SJCRH30 (cell line): Measurements from ENCODE around the gene DNTTIP2. TPM values are rescaled to one million over a fixed set of nuclear protein-coding genes. Genes with fewer than 3 reads are reported as not detected.
"Not testable (repeated sequence)": the region's sequence is repeated elsewhere in the genome, so short reads cannot be mapped to it uniquely, and the experiment has no call there.

Source experiments
- DNase-seq, 2 experiments: peaks; one replicate each; pipeline ENCODE4 v3.0.0-alpha.2; 2015 to 2020
- H3K27ac ChIP-seq: fragments of 250-450 bp; sonication (Bioruptor Pico); 2 replicates; pipeline ENCODE4 v1.5.1; 2020; ENCODE audit warnings: mild to moderate bottlenecking, moderate library complexity
- H3K27me3 ChIP-seq: fragments of 250-450 bp; sonication (Bioruptor Pico); 2 replicates; pipeline ENCODE4 v1.5.1; 2020; ENCODE audit warnings: mild to moderate bottlenecking, moderate library complexity
- H3K36me3 ChIP-seq: fragments of 250-450 bp; sonication (Bioruptor Pico); 2 replicates; pipeline ENCODE4 v1.5.1; 2020; ENCODE audit warnings: mild to moderate bottlenecking, moderate library complexity
- H3K4me1 ChIP-seq: fragments of 250-450 bp; sonication (Bioruptor Pico); 2 replicates; pipeline ENCODE4 v1.5.1; 2020; ENCODE audit warnings: mild to moderate bottlenecking, moderate library complexity
- H3K4me3 ChIP-seq: fragments of 250-450 bp; sonication (Bioruptor Pico); 2 replicates; pipeline ENCODE4 v1.5.1; 2020; ENCODE audit warnings: mild to moderate bottlenecking, moderate library complexity
- H3K9me3 ChIP-seq: fragments of 250-450 bp; sonication (Bioruptor Pico); replicated peaks from 2 replicates; pipeline ENCODE4 v1.5.1; 2020; ENCODE audit warnings: mild to moderate bottlenecking, moderate library complexity
- total RNA-seq: library from RNA; depleted of rRNA; stranded (reverse); fragments of >200 nt; shearing (Covaris generic); gene quantifications from 2 replicates; pipeline ENCODE4 v1.2.3, GENCODE V29; 2014

DNTTIP2 gene
- total RNA-seq, 1 experiment from 2014 or later = 79.8 TPM

DNA sequence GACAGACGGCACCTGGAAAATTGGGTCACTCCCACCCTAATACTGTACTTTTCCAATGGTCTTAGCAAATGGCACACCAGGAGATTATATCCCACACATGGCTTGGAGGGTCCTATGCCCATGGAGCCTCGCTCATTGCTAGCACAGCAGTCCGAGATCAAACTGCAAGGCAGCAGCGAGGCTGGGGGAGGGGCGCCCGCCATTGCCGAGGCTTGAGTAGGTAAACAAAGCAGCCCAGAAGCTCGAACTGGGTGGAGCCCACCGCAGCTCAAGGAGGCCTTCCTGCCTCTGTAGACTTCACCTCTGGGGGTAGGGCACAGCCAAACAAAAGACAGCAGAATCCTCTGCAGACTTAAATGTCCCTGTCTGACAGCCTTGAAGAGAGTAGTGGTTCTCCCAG, 23.0 kb downstream of the DNTTIP2 start:
- H3K4me1 ChIP-seq, H3K9me3 ChIP-seq, H3K4me3 ChIP-seq, H3K36me3 ChIP-seq, DNase-seq, H3K27me3 ChIP-seq, H3K27ac ChIP-seq: not testable (repeated sequence)

DNA sequence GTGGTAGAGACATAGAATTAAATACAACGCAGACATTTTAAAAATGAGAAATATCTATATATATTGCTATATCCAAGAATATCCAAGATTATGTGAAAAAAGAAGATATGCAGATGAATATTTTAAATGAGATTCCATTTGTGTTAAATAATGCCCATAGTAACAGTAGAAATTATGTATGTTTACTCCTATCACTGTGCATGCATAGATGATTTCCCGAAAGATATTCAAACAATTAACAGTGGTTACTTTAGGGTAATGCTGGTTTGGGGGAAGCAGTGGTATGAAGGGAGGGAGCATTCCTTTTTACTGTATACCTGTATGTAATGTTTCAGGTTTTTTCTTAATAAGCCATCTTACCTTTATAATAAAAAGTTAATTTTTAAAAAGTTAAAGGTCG, 25.1 kb downstream of the DNTTIP2 start:
- no peak overlapping the region for H3K4me3 ChIP-seq

DNA sequence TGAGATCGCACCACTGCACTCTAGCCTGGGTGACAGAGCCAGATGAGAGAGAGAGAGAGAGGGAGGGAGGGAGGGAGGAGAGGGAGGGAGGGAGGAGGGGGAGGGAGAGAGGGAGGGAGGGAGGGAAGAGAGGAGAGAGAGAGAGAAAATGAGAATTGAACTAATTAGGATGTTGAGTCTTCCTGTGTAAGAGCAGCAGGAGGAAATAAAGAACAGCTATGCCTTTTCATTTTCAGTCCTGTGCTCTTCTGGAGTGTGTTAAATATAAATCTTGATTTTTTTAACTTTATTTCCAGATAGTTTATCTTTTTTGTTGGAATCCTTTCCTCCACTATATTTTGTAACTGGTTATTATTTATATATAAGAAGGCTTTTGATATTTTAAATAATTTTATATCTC, 27.1 kb downstream of the DNTTIP2 start:
- no peaks in the 10 kb centered on the region for H3K36me3 ChIP-seq
- peaks cover 5% of the 10 kb centered on the region; the same call in 1 of the 2 replicates for H3K9me3 ChIP-seq
- H3K4me1 ChIP-seq = peaks cover 4% of the 10 kb centered on the region; the same call in 1 of the 2 replicates
- no peak overlapping the region for H3K27ac ChIP-seq
- DNase-seq = no peak
- H3K27me3 ChIP-seq = no peaks in the 10 kb centered on the region
- H3K4me3 ChIP-seq = no peak overlapping the region

More for the DNA sequence above, 25.1 kb downstream of the DNTTIP2 start:
- no peaks in the 10 kb centered on the region for H3K36me3 ChIP-seq
- H3K27me3 ChIP-seq = no peaks in the 10 kb centered on the region
- no peak for DNase-seq
- no peak overlapping the region for H3K27ac ChIP-seq
- no peaks in the 10 kb centered on the region for H3K4me1 ChIP-seq
- H3K9me3 ChIP-seq = peaks cover 5% of the 10 kb centered on the region; the same call in 1 of the 2 replicates

DNA sequence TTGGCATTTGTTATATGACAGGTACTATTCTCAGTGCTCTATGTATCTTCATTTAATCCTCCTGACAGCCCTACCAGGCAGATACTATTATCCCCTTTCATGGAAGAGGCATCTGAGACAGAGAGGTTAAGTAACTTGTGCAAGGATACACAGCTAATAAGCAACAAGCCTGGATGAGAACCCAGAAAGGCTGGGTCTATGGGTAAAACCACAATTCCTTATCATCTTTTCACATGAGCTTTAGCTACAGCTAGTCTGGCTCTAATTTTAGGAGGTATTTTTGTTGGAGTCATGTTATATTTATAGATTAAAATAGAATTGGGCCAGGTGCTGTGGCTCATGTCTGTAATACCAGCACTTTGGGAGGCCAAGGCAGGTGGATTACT, 27.7 kb downstream of the DNTTIP2 start:
- H3K27ac ChIP-seq = no peak overlapping the region
- peaks cover 5% of the 10 kb centered on the region; the same call in 1 of the 2 replicates for H3K9me3 ChIP-seq
- DNase-seq = no peak
- H3K27me3 ChIP-seq = no peaks in the 10 kb centered on the region
- peaks cover 4% of the 10 kb centered on the region; the same call in 1 of the 2 replicates for H3K4me1 ChIP-seq
- no peaks in the 10 kb centered on the region for H3K36me3 ChIP-seq
- H3K4me3 ChIP-seq = no peak overlapping the region

DNA sequence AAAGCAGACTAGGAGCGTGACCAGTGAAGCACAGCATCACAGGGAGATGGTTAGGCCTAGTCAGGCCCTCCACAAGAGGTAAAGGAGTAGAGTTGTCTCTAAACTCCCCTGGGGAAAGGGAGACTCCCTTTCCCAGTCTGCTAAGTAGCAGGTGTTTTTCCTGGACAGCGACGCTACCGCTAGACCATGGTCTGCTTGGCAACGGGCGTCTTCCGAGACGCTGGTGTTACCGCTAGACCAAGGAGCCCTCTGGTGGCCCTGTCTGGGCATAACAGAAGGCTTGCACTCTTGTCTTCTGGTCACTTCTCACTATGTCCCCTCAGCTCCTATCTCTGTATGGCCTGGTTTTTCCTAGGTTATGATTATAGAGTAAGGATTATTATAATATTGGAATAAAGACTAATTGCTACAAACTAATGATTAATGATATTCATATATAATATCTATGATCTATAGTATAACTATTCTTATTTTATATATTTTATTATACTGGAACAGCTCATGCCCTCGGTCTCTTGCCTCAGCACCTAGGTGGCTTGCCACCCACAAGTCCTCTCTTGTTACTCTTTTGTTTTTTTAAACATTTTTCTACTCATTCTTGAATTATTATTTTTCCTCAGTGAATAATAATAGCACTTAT, 28.2 kb downstream of the DNTTIP2 start:
- not testable (repeated sequence) for H3K36me3 ChIP-seq, H3K27ac ChIP-seq, H3K27me3 ChIP-seq, H3K4me1 ChIP-seq, H3K9me3 ChIP-seq, H3K4me3 ChIP-seq
- peak; percentile 75 to 83 for DNase-seq

DNA sequence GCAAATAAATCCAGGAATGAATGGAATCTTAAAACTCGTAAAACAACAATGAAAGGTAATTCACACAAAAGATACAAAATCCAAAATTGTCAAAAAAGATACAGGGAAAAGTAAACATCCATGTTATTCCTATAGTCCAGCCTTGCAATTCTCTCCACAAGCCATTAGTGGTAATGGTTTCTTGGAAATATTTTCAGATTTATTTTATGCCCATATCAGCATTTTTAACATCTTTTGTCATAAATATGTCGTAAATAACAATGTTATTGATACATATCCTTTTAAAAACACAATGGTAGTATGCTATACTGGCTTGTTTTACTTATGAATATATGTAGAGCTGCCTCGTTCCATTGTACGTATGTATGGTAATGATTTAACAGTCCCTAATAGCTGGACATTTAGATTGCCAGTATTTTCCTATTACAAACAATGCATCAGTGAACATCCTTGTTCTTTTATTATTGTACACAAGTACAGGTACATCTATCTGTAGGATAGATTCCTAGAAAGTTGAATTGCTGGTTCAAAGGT, 30.6 kb downstream of the DNTTIP2 start:
- Histone ChIP-seq H3K4me1 (peaks cover 8% of the 10 kb centered on the region), H3K27me3 (no peaks in the 10 kb centered on the region), H3K27ac (peak overlapping the region; percentile 92; the same call in 1 of the 2 replicates), H3K36me3 (no peaks in the 10 kb centered on the region), H3K9me3 (peaks cover 5% of the 10 kb centered on the region; the same call in 1 of the 2 replicates), H3K4me3 (peak overlapping the region; percentile 97)
- no peak for DNase-seq

DNA sequence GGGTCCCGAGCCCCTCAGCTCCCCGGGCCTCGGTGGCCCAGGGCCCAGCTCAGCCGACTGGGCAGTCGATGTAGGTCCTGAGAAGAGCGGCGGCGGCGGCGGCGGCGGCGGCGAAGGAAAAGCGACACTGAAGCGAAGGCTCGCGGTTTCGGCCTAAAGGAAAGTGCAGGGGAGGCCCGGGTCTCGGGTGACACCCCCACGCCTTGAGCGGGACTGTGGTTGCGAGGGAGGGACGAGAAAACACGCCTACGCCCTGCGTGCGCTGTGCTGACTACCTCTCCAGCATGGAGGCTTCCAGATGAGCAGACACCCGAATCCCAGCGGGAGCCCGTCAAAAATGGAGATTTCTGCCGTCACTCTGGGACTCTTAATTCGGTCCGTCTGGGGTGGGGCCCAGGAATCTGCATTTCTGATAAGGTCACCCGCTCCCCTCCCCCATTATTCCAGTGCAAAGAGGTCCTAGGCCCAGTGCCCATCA, 31.2 kb downstream of the DNTTIP2 start:
- Histone ChIP-seq H3K27ac (peak overlapping the region; percentile 92), H3K4me1 (peaks cover 8% of the 10 kb centered on the region), H3K27me3 (no peaks in the 10 kb centered on the region), H3K36me3 (no peaks in the 10 kb centered on the region), H3K4me3 (peak overlapping the region; percentile 97), H3K9me3 (peaks cover 5% of the 10 kb centered on the region; the same call in 1 of the 2 replicates)
- peak; percentile 82 to 87 for DNase-seq

DNA sequence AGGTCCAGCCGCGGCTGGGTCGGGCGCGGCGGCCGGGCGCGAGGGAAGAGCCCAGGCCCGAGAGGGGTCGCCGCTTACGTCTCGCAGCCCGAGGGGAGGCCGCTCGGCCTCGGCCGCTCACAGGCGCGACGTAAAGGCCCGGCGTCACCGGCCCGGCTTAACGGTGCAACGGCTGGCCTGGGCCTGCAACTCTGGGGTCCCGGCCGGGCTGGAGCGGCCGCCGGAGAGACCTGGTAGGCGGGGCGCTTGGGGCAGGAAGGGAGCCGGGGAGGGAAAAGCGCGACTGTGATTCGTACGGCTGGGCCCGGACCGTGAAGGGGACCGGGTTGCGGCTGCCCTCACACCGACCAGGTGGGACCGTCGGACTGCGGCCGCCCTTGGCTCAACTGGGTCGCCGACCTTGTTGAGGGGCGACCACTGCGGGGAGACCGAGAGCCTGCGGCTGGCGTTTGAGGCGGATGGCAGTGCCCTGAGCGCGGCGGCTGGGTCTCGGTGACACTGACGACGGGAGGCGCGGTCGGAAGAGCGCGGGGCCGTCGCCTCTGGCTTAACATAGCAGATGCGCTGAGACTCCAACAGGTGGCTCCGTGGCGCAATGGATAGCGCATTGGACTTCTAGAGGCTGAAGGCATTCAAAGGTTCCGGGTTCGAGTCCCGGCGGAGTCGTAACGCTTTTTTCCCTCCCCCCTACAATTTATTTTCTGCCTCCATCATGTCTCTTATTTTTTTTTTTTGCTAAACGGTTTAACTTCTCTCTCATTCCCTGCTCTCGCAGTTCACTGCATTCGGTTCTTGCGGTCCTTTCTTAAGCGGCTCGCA, 31.8 kb downstream of the DNTTIP2 start:
- Histone ChIP-seq H3K4me1 (peaks cover 8% of the 10 kb centered on the region), H3K36me3 (no peaks in the 10 kb centered on the region), H3K27ac (peak overlapping the region; percentile 92), H3K9me3 (peaks cover 5% of the 10 kb centered on the region; the same call in 1 of the 2 replicates), H3K27me3 (no peaks in the 10 kb centered on the region), H3K4me3 (peak overlapping the region; percentile 97)
- peak; percentile 86 to 96 for DNase-seq

DNA sequence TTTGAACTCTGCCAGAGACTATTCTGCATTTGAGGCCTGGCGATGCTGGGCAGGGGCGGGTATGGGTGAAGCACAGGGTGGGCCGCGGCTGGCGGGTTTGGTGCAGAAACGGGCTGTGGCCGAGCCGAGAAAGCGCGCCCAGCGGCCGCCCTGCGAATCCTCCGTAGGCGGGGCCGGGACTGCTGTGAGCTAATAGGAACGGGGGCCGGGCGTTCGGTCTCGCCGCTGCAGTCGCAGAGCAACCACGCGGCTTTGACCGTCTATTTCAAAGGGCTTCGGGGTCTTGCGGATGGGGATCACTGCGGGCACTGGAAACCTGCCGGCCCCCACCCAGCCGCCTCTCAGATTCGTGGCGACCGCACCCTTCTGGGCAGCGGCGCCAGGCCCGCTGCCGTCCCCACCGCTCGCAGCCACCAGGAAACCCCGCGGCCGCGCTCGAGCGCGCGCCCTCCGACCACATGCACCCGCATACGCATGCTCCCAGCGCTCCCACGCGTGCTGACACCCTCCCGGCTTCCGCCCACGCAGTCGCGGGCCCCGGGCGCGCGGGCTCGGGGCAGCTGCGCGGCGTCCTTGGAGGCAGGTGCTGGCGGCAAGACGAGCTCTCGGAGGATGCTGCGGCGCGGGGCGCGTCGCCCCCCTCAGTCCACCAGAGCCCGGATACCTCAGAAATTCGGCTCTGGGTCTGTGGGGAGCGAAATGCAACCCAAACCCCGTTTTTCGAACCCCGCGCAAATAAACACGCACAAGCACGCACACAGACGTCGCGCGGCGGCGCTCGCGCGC, 32.6 kb downstream of the DNTTIP2 start:
- H3K4me1 ChIP-seq = peaks cover 8% of the 10 kb centered on the region
- H3K9me3 ChIP-seq = peaks cover 5% of the 10 kb centered on the region; the same call in 1 of the 2 replicates
- H3K27ac ChIP-seq = peak overlapping the region; percentile 92
- DNase-seq = peak; percentile 94
- peak overlapping the region; percentile 97 for H3K4me3 ChIP-seq
- H3K27me3 ChIP-seq = no peaks in the 10 kb centered on the region
- no peaks in the 10 kb centered on the region for H3K36me3 ChIP-seq

DNA sequence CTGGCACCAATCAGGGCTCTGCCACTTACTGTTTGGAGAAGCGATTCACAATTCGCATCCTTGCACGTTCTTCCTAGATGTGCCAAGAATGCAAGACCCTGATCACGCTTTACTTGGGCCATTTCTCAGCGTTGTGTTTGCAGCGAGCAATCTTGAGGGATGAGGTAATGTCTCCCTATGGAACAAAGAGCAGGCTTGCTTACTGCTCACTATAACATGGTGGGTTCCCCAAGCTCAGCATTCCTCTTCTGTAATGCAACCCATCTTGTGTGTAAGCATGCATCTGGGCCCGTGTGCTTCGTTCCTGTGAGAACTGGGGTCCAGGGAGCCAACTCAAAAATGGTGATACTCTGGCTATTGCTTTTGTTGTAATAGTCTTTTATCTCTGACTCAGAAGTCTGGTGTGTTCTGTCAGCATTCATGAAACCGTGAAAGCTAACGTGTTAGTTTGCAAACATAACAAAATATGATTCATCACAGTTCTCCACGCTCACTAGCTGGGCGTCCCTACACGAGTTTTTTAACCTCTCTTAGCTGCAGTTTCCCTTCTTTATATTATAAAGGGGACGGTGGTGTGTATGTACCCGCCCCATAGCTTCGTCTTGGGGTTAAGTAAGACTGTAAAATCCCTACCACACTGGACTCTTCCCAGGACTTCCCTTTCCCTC, 33.3 kb downstream of the DNTTIP2 start:
- Histone ChIP-seq H3K27me3 (no peaks in the 10 kb centered on the region), H3K4me1 (peaks cover 8% of the 10 kb centered on the region), H3K36me3 (no peaks in the 10 kb centered on the region), H3K9me3 (peaks cover 5% of the 10 kb centered on the region; the same call in 1 of the 2 replicates), H3K4me3 (peak overlapping the region; percentile 97), H3K27ac (peak overlapping the region; percentile 92)
- DNase-seq = peak; percentile 72 to 81

DNA sequence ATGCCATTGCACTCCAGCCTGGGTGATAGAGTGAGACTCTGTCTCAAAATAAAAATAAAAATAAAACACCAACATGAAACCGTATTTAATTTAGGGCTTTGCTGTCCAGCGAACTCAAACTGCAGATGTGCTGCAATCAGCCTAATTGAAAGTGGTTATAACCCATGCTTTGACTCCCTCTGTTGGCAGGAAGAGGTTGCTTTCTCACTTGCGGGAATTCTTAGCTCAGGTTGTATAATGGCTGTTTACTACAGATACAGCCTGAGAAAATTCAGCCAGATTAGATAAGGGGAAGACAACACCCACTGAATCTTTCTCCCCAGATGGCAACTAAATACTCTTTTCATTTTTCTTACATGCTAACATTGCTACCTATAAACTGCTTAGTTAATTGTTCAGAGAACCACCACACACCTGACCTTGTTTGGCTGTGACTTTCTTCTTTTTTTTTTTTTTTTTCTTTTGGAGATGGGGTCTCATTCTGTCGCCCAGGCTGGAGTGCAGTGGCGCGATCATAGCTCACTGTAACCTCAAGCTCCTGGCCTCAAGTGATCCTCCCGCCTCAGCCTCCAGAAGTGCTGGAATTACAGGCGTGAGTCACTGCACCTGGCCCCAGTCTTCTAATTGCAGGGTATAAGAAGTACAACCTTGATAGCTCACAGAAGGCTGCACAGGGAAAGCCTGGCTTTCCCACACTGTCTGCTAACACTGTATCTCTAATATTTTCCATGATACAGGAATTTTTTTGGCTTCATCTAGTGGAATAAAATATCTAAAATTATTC, 34.6 kb downstream of the DNTTIP2 start:
- peak; percentile 62 to 87 for DNase-seq
- H3K27ac ChIP-seq = peak overlapping the region; percentile 92
- no peaks in the 10 kb centered on the region for H3K36me3 ChIP-seq
- no peaks in the 10 kb centered on the region for H3K9me3 ChIP-seq
- H3K4me1 ChIP-seq = peaks cover 8% of the 10 kb centered on the region
- no peak overlapping the region for H3K4me3 ChIP-seq
- no peaks in the 10 kb centered on the region for H3K27me3 ChIP-seq

DNA sequence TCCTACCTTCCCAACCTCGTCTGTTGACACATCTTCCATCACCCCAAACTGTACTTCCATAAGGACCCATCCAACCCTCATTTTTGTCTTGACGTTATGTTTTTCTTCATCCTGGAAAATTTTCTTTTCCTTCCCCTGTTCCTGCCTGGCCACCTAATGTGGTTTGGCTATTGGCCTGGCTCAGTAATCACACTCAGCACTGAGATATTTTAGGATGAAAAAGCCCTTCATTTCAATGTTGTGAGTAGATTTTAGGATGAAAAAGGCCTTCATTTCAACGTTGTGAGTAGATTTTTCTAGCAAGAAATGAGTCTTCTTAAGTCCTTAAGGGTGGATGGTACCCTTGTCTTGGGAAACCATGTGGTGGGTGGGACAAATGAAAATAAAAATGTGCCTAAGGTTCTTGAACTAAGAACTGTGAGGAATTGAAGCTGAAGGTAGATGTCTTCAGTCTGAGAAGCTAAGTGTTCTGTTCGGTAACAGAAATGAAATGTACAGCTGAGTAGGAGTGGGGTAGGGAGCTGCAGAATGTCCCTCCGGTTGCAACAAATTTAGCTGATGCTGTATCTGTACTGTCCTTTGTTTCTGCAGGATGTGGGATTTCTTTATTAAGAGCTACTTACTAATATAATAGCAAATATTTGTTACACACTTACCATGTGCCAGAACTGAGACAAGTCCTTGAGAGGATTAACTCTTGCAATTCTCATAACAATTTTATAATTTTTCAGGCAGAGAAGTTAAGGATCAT, 36.1 kb downstream of the DNTTIP2 start:
- Histone ChIP-seq H3K4me3 (no peak overlapping the region), H3K36me3 (no peaks in the 10 kb centered on the region), H3K4me1 (peaks cover 4% of the 10 kb centered on the region), H3K27me3 (no peaks in the 10 kb centered on the region), H3K9me3 (no peaks in the 10 kb centered on the region), H3K27ac (no peak overlapping the region)
- DNase-seq = no peak

DNA sequence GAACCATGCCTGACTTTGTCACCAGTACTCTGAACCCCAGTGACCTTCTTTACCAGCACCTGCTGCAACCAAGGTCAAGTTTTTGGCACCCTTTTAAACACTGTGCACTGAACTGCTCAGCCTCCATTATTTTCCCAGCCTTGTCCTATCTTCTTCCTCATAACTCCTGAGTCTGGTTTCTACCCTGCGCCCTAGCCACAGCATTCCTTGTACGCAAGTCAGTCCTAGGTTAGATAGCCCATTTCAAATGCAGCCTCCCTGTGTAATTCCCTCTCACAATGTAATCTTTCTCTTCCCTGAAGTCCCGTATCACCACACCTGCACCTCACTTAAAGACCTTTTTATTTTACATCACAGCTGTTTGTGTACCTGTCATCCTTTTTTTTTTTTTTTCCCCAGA, 37.2 kb downstream of the DNTTIP2 start:
- no peak for DNase-seq
- Histone ChIP-seq H3K4me1 (peaks cover 4% of the 10 kb centered on the region), H3K27me3 (no peaks in the 10 kb centered on the region), H3K9me3 (no peaks in the 10 kb centered on the region), H3K36me3 (no peaks in the 10 kb centered on the region), H3K27ac (no peak overlapping the region), H3K4me3 (no peak overlapping the region)
